Dermis blood vessel endothelial cell (primary cell): ENCODE data around the gene WDR43. TPM values are rescaled to one million over a fixed set of nuclear protein-coding genes. Genes with fewer than 3 reads are reported as not detected.

ENCODE experiments used
- DNase-seq: peaks from one replicate; pipeline ENCODE4 v3.0.0; 2010
- total RNA-seq: library from RNA; depleted of rRNA; stranded (reverse); fragments of >200 nt; gene quantifications from 2 replicates; pipeline ENCODE4 v1.2.3, GENCODE V29; 2014

Gene WDR43
- total RNA-seq, 1 donor from 2014 or later, result 59.1 TPM

GRCh38 chr2:28995765-28996750 is 101.6 kb downstream of the WDR43 start:
- DNase-seq, result no peak

- DNase-seq, result no peak
These were observed 102.9 kb downstream of the WDR43 start for GRCh38 chr2:28997237-28997846.

Other genes with a start within 250 kb of the WDR43 start
- gene PPP1CB, start 142.8 kb upstream of the WDR43 start, total RNA-seq, result 126 and 143 TPM in 2 replicates
- 0.34 and 0.56 TPM in 2 replicates for gene SPDYA, start 83.8 kb upstream of the WDR43 start, total RNA-seq
- 9.4 and 14.5 TPM in 2 replicates for gene TRMT61B, start 24.4 kb upstream of the WDR43 start, total RNA-seq
- gene TOGARAM2, start 86.6 kb downstream of the WDR43 start, total RNA-seq, result 0.19 TPM in 1 of 2 replicates, not detected in the other
- gene PCARE, start 179.9 kb downstream of the WDR43 start, total RNA-seq, result under 0.01 TPM in 1 of 2 replicates, not detected in the other
- 9.5 and 12.3 TPM in 2 replicates for gene CLIP4, start 220.7 kb downstream of the WDR43 start, total RNA-seq